IMR-90 (cell line): ENCODE results near the gene GRID1. TPM values are rescaled to one million over a fixed set of nuclear protein-coding genes. Genes with fewer than 3 reads are reported as not detected.

Experiments used
- ATAC-seq: fragments of 200-7000 bp; cut with Tn5 transposase; 2 replicates; pipeline ENCODE4 v1.9.1; 2020; ENCODE audit warnings: low read depth, mild to moderate bottlenecking, moderate library complexity
- BruUV-seq: library from RNA; stranded (reverse); fragments of 400-500 nt; replicated peaks from 2 replicates; lab custom pipeline; 2021; lab: Mats Ljungman, UMichigan
- CTCF ChIA-PET: fragments of 300-600 bp; formaldehyde crosslinking; extraction: SDS; loops from one replicate; lab custom pipeline; 2021; ENCODE audit warnings: antibody characterized with exemption; lab: Yijun Ruan, JAX
- POLR2A ChIA-PET: fragments of 300-600 bp; sonication (Branson Sonifier 250); formaldehyde crosslinking; loops from one replicate; lab custom pipeline; 2022; ENCODE audit warnings: antibody characterized with exemption; ENCODE audit not compliant: unreplicated experiment; lab: Charles Lee
- DNase-seq: peaks from one replicate; pipeline ENCODE4 v3.0.0; 2013
- H2AFZ ChIP-seq: replicated peaks from 2 replicates; pipeline ENCODE3; 2013; ENCODE audit warnings: low read length, mild to moderate bottlenecking; ENCODE audit not compliant: poor library complexity
- H2AK5ac ChIP-seq: 2 replicates; pipeline ENCODE4 v1.6.1; 2013; ENCODE audit warnings: low read depth, low read length, inconsistent platforms
- H2AK9ac ChIP-seq: replicated peaks from 2 replicates; pipeline ENCODE3; 2013; ENCODE audit warnings: mild to moderate bottlenecking, low read depth, low read length, moderate library complexity; ENCODE audit not compliant: poor library complexity
- H2BK120ac ChIP-seq: 2 replicates; pipeline ENCODE4 v1.6.1; 2013; ENCODE audit warnings: low read depth, low read length, inconsistent platforms
- H2BK15ac ChIP-seq: 3 replicates; pipeline ENCODE4 v1.6.1; 2013; ENCODE audit warnings: low read depth, low read length, inconsistent platforms
- H2BK20ac ChIP-seq: 2 replicates; pipeline ENCODE4 v1.6.1; 2013; ENCODE audit warnings: low read depth, mild to moderate bottlenecking, inconsistent platforms, low read length, moderate library complexity
- H2BK5ac ChIP-seq: 2 replicates; pipeline ENCODE4 v1.6.1; 2013; ENCODE audit warnings: mild to moderate bottlenecking, low read depth, low read length, inconsistent platforms; ENCODE audit not compliant: poor library complexity, severe bottlenecking
- H3K14ac ChIP-seq: replicated peaks from 2 replicates; pipeline ENCODE4 v1.6.1; 2013; ENCODE audit warnings: low read depth, low read length, inconsistent platforms
- H3K18ac ChIP-seq: 2 replicates; pipeline ENCODE4 v1.6.1; 2013; ENCODE audit warnings: low read depth, low read length, control low read depth
- H3K23ac ChIP-seq: 2 replicates; pipeline ENCODE4 v1.6.1; 2013; ENCODE audit warnings: low read depth, low read length, inconsistent platforms
- H3K27ac ChIP-seq: 2 replicates; pipeline ENCODE4 v1.5.1; 2013; ENCODE audit warnings: mild to moderate bottlenecking, control low read depth, low read length; ENCODE audit not compliant: insufficient read depth
- H3K27me3 ChIP-seq: 2 replicates; pipeline ENCODE4 v1.6.1; 2013; ENCODE audit warnings: low read length; ENCODE audit not compliant: control insufficient read depth, insufficient read depth
- H3K36me3 ChIP-seq: 2 replicates; pipeline ENCODE4 v1.6.1; 2013; ENCODE audit warnings: low read length, mixed read lengths; ENCODE audit not compliant: control insufficient read depth, insufficient read depth
- H3K4ac ChIP-seq: 2 replicates; pipeline ENCODE4 v1.6.1; 2013; ENCODE audit warnings: low read depth, low read length, inconsistent platforms
- H3K4me1 ChIP-seq: 2 replicates; pipeline ENCODE4 v1.6.1; 2013; ENCODE audit warnings: low read length, mixed read lengths; ENCODE audit not compliant: control insufficient read depth, insufficient read depth
- H3K4me2 ChIP-seq: 2 replicates; pipeline ENCODE4 v1.6.1; 2013; ENCODE audit warnings: low read depth, mild to moderate bottlenecking, control low read depth, low read length, moderate library complexity
- H3K4me3 ChIP-seq: 2 replicates; pipeline ENCODE4 v1.5.1; 2013; ENCODE audit warnings: low read depth, mild to moderate bottlenecking, control low read depth, low read length, moderate library complexity; ENCODE audit not compliant: insufficient read depth
- H3K56ac ChIP-seq: 2 replicates; pipeline ENCODE4 v1.6.1; 2013; ENCODE audit warnings: low read length, inconsistent platforms; ENCODE audit not compliant: insufficient read depth; ENCODE audit errors: extremely low read depth
- H3K79me1 ChIP-seq, 2 experiments: 2 replicates each; pipeline ENCODE4 v1.6.1; 2013; ENCODE audit warnings: low read length in 2 of 2, inconsistent platforms in 1 of 2, low read depth in 1 of 2
- H3K9ac ChIP-seq: 2 replicates; pipeline ENCODE4 v1.6.1; 2013; ENCODE audit warnings: low read depth, low read length, control low read depth
- H3K9me1 ChIP-seq: 2 replicates; pipeline ENCODE4 v1.6.1; 2013; ENCODE audit warnings: low read length, inconsistent platforms; ENCODE audit not compliant: insufficient read depth
- H3K9me3 ChIP-seq: 2 replicates; pipeline ENCODE4 v1.6.1; 2013; ENCODE audit warnings: low read length; ENCODE audit not compliant: control insufficient read depth, insufficient read depth
- H4K20me1 ChIP-seq: 2 replicates; pipeline ENCODE4 v1.6.1; 2013; ENCODE audit warnings: low read length, inconsistent platforms; ENCODE audit not compliant: insufficient read depth
- H4K5ac ChIP-seq: 2 replicates; pipeline ENCODE4 v1.6.1; 2013; ENCODE audit warnings: mild to moderate bottlenecking, low read depth, low read length, control low read depth
- H4K8ac ChIP-seq, 2 experiments: 2 replicates each; pipeline ENCODE4 v1.6.1; 2013; ENCODE audit warnings: low read depth in 2 of 2, low read length in 2 of 2, control low read depth in 1 of 2, inconsistent platforms in 1 of 2
- H4K91ac ChIP-seq: 2 replicates; pipeline ENCODE4 v1.6.1; 2013; ENCODE audit warnings: low read depth, low read length, inconsistent platforms; ENCODE audit not compliant: insufficient read depth
- BHLHE40 ChIP-seq: fragments of 150-350 bp; IDR thresholded peaks from 2 replicates; pipeline ENCODE4 v1.6.1; 2016; ENCODE audit warnings: mild to moderate bottlenecking, low read depth, low read length
- CHD1 ChIP-seq: IDR thresholded peaks from 2 replicates; pipeline ENCODE4 v1.6.1; 2012; ENCODE audit warnings: low read depth, low read length, improper control_type of control experiment
- CTCF ChIP-seq: conservative IDR thresholded peaks from 2 replicates; pipeline ENCODE4 v1.5.1; 2012; ENCODE audit warnings: mild to moderate bottlenecking, low read depth, low read length, improper control_type of control experiment
- ELK1 ChIP-seq: fragments of 150-350 bp; IDR thresholded peaks from 2 replicates; pipeline ENCODE4 v1.6.1; 2016; ENCODE audit warnings: low read depth, mild to moderate bottlenecking, low read length, moderate library complexity, borderline replicate concordance
- FOS ChIP-seq: fragments of 150-350 bp; IDR thresholded peaks from 2 replicates; pipeline ENCODE4 v1.6.1; 2016; ENCODE audit warnings: low read depth, low read length
- MAFK ChIP-seq: IDR thresholded peaks from 2 replicates; pipeline ENCODE4 v1.6.1; 2012; ENCODE audit warnings: low read depth, low read length, improper control_type of control experiment
- MAZ ChIP-seq: IDR thresholded peaks from 2 replicates; pipeline ENCODE4 v1.6.1; 2012; ENCODE audit warnings: low read depth, mild to moderate bottlenecking, low read length, improper control_type of control experiment, moderate library complexity, borderline replicate concordance
- MXI1 ChIP-seq: IDR thresholded peaks from 2 replicates; pipeline ENCODE4 v1.6.1; 2012; ENCODE audit warnings: low read depth, mild to moderate bottlenecking, low read length, moderate library complexity, borderline replicate concordance
- NFE2L2 ChIP-seq: fragments of 150-350 bp; IDR thresholded peaks from 2 replicates; pipeline ENCODE4 v1.6.1; 2016; ENCODE audit warnings: low read depth, mild to moderate bottlenecking, low read length
- POLR2A ChIP-seq: IDR thresholded peaks from 2 replicates; pipeline ENCODE4 v1.6.1; 2012; ENCODE audit warnings: mild to moderate bottlenecking, low read depth, low read length
- RAD21 ChIP-seq: IDR thresholded peaks from 2 replicates; pipeline ENCODE4 v1.6.1; 2012; ENCODE audit warnings: low read length, improper control_type of control experiment
- RCOR1 ChIP-seq: IDR thresholded peaks from 2 replicates; pipeline ENCODE4 v1.6.1; 2012; ENCODE audit warnings: mild to moderate bottlenecking, low read length, improper control_type of control experiment; ENCODE audit not compliant: insufficient replicate concordance
- RFX5 ChIP-seq: IDR thresholded peaks from 2 replicates; pipeline ENCODE4 v1.8.0; 2012; ENCODE audit warnings: low read depth, mild to moderate bottlenecking, low read length, moderate library complexity
- SMC3 ChIP-seq: fragments of 150-350 bp; IDR thresholded peaks from 2 replicates; pipeline ENCODE4 v1.6.1; 2016; ENCODE audit warnings: low read depth, mild to moderate bottlenecking, antibody characterized with exemption, low read length, moderate library complexity
- USF2 ChIP-seq: fragments of 150-350 bp; IDR thresholded peaks from 2 replicates; pipeline ENCODE4 v1.6.1; 2017; ENCODE audit warnings: mild to moderate bottlenecking, antibody characterized with exemption, low read length, low read depth
- WGBS, 2 experiments: methylation state at CpG; one replicate each; pipeline versions ENCODE4 v1.1.5 to v1.1.7; 2013; ENCODE audit warnings: missing lambda C conversion rate in 2 of 2; ENCODE audit not compliant: insufficient read length in 1 of 2; ENCODE audit errors: extremely low coverage in 2 of 2; 5-methylcytosine and 5-hydroxymethylcytosine counted together
- dilution Hi-C: fragments of 300-500 bp; cut with HindIII; formaldehyde crosslinking; loops from one replicate; pipeline ENCODE4 v1.14.3; 2018; ENCODE audit warnings: low sequenced_read_pairs; ENCODE audit not compliant: unreplicated experiment
- in situ Hi-C: fragments of 300-500 bp; cut with MboI; formaldehyde crosslinking; loops from 3 replicates; pipeline ENCODE4 v1.14.3; 2019; ENCODE audit warnings: low sequenced_read_pairs, inconsistent platforms, mixed read lengths
- intact Hi-C: fragments of 100-400 bp; cut with micrococcal nuclease; formaldehyde crosslinking; loops from 2 replicates; pipeline ENCODE4 v1.10.0; 2022
- polyA plus RNA-seq, 3 experiments: library from polyadenylated mRNA; depleted of rRNA; stranded (reverse); fragments of >200 nt; gene quantifications; 2 replicates each; pipeline ENCODE4 v1.2.3, GENCODE V29; 2012; ENCODE audit warnings: low replicate concordance in 1 of 3
- total RNA-seq: library from RNA; depleted of rRNA; stranded (reverse); fragments of >200 nt; gene quantifications from 2 replicates; pipeline ENCODE4 v1.2.3, GENCODE V29; 2012

Gene GRID1
- total and polyA plus RNA-seq, 2 of the 4 experiments (the other 2 are of a cell fraction): not detected

- intact Hi-C loops: no loop called here
- H2BK20ac ChIP-seq: no peak overlapping the region
- POLR2A ChIA-PET: no interaction called here
- H4K20me1 ChIP-seq: no peaks in the 10 kb centered on the region
- BruUV-seq: no TSS peak
- dilution Hi-C loops: no loop called here
- no peak overlapping the region for H3K18ac ChIP-seq
- no peak overlapping the region for H2BK5ac ChIP-seq
- no peaks in the 10 kb centered on the region for H3K36me3 ChIP-seq
- no peaks in the 10 kb centered on the region for H3K27me3 ChIP-seq
- H3K56ac ChIP-seq: no peak overlapping the region
- no peak overlapping the region for H4K5ac ChIP-seq
- H4K91ac ChIP-seq: no peak overlapping the region
- H2BK15ac ChIP-seq: no peak overlapping the region
- no peak overlapping the region for H2BK120ac ChIP-seq
- 100% methylated on average over 2 of the region's 9 CpGs; no CpG with 5 or more reads in 1 of the 2 experiments for WGBS, 2 experiments
- H3K4me2 ChIP-seq: no peak overlapping the region
- H3K4me1 ChIP-seq: no peaks in the 10 kb centered on the region
- no peak overlapping the region for H2AK5ac ChIP-seq
- H3K9me3 ChIP-seq: no peaks in the 10 kb centered on the region
- no peaks in the 10 kb centered on the region for H3K9me1 ChIP-seq
- H3K4ac ChIP-seq: no peak overlapping the region
- H2AFZ ChIP-seq: no peak overlapping the region
- no peak overlapping the region for H3K23ac ChIP-seq
- in situ Hi-C loops: no loop called here
- CTCF ChIA-PET: interaction anchor here (0.7 kb wide), 1 partner anchor 28 kb away, joined by 3 read pairs; no protein-coding TSS in a partner anchor
- no peak overlapping the region for H3K14ac ChIP-seq
- H4K8ac ChIP-seq: no peak overlapping the region
- H3K9ac ChIP-seq: no peak overlapping the region
- H3K27ac ChIP-seq: no peak overlapping the region
- no peak for DNase-seq
- no peak for ATAC-seq
- TF ChIP-seq RAD21 (no peak), CTCF (no peak), MAFK (no peak), ELK1 (no peak), FOS (no peak), USF2 (no peak), SMC3 (no peak), MXI1 (no peak), NFE2L2 (no peak), RCOR1 (no peak), CHD1 (no peak), MAZ (no peak), BHLHE40 (no peak), RFX5 (no peak), POLR2A (no peak)
- no peaks in the 10 kb centered on the region for H3K79me1 ChIP-seq
- no peak overlapping the region for H2AK9ac ChIP-seq
- H3K4me3 ChIP-seq: no peak overlapping the region
These were observed 200.9 kb downstream of the GRID1 start for GRCh38 chr10:86165666-86166065.
